Measurements from ENCODE around the gene AGO1.
A peak's percentile ranks its signal among the peaks of the same experiment; 100 is the strongest.
"Not testable (repeated sequence)": the region's sequence is repeated elsewhere in the genome, so short reads cannot be mapped to it uniquely, and the experiment has no call there.

The AGO1 gene

GRCh38 chr1:35939484-35939883 is 56.5 kb downstream of the AGO1 start:
- FAIRE-seq (no peak), DNase-seq (ENCODE audit: insufficient read length, low spot score) (no peak)
- TF ChIP-seq POLR2A (IDR thresholded peaks at IDR 0.05; ENCODE audit: low read depth, low read length), result no peak

GRCh38 chr1:35945327-35945726 is 62.3 kb downstream of the AGO1 start:
- TF ChIP-seq POLR2A (IDR thresholded peaks at IDR 0.05; ENCODE audit: low read depth, low read length), result no peak
- no peak for FAIRE-seq

GRCh38 chr1:35947547-35947946 is 64.5 kb downstream of the AGO1 start:
- DNase-seq (ENCODE audit: insufficient read length, low spot score) (no peak), FAIRE-seq (no peak)
- no peak for TF ChIP-seq POLR2A (IDR thresholded peaks at IDR 0.05; ENCODE audit: low read depth, low read length)

More at GRCh38 chr1:35945327-35945726, 62.3 kb downstream of the AGO1 start:
- DNase-seq (ENCODE audit: insufficient read length, low spot score), result no peak

- FAIRE-seq, result no peak
- DNase-seq (ENCODE audit: insufficient read length, low spot score), result no peak
- no peak for TF ChIP-seq POLR2A (IDR thresholded peaks at IDR 0.05; ENCODE audit: low read depth, low read length)
Measured at GRCh38 chr1:35958558-35958957, 75.5 kb downstream of the AGO1 start.

GRCh38 chr1:35959304-35959703 is 76.3 kb downstream of the AGO1 start:
- FAIRE-seq (no peak), DNase-seq (ENCODE audit: insufficient read length, low spot score) (no peak)
- TF ChIP-seq POLR2A (IDR thresholded peaks at IDR 0.05; ENCODE audit: low read depth, low read length), result no peak

- no peak for DNase-seq (ENCODE audit: insufficient read length, low spot score)
- TF ChIP-seq POLR2A (IDR thresholded peaks at IDR 0.05; ENCODE audit: low read depth, low read length), result no peak
- no peak for FAIRE-seq
Measured at GRCh38 chr1:35962952-35963351, 79.9 kb downstream of the AGO1 start.

- not testable (repeated sequence) for DNase-seq (ENCODE audit: insufficient read length, low spot score); FAIRE-seq
Measured at GRCh38 chr1:35964277-35964676, 81.3 kb downstream of the AGO1 start.

- TF ChIP-seq POLR2A (IDR thresholded peaks at IDR 0.05; ENCODE audit: low read depth, low read length), result no peak
- no peak for DNase-seq (ENCODE audit: insufficient read length, low spot score)
- peak; percentile 60 for FAIRE-seq
Measured at GRCh38 chr1:35968396-35968795, 85.4 kb downstream of the AGO1 start.

- TF ChIP-seq POLR2A (IDR thresholded peaks at IDR 0.05; ENCODE audit: low read depth, low read length), result no peak
- no peak for DNase-seq (ENCODE audit: insufficient read length, low spot score)
- no peak for FAIRE-seq
Measured at GRCh38 chr1:35971601-35972000, 88.6 kb downstream of the AGO1 start.

- DNase-seq (ENCODE audit: insufficient read length, low spot score); FAIRE-seq: not testable (repeated sequence)
Measured at GRCh38 chr1:35972631-35973030, 89.6 kb downstream of the AGO1 start.

- FAIRE-seq (no peak), DNase-seq (ENCODE audit: insufficient read length, low spot score) (no peak)
- no peak for TF ChIP-seq POLR2A (IDR thresholded peaks at IDR 0.05; ENCODE audit: low read depth, low read length)
Measured at GRCh38 chr1:35980090-35980489, 97.1 kb downstream of the AGO1 start.
